ENCODE results near the gene DOCK4. TPM values are rescaled to one million over a fixed set of nuclear protein-coding genes. Genes with fewer than 3 reads are reported as not detected.

DOCK4 gene
- total and polyA plus RNA-seq, 10 of the 15 experiments (the other 5 are each of a cell fraction or from before 2014, with no cell fraction given) = 0.03 to 0.73 (median 0.38) TPM

GRCh38 chr7:111929264-111929663 lies 276.9 kb downstream of the DOCK4 start:
- Histone ChIP-seq H3K27ac (ENCODE audit: control insufficient read depth, insufficient read depth) (no peak overlapping the region), H3K4me2 (ENCODE audit: control insufficient read depth, insufficient read depth) (no peak overlapping the region), H3K79me2 (ENCODE audit: control insufficient read depth, insufficient read depth, low read length) (no peaks in the 10 kb centered on the region), H3K27me3 (replicated peaks in 1 of 2; ENCODE audit: control insufficient read depth in 2 of 2, insufficient read depth in 2 of 2, low read length in 1 of 2) (no peaks in the 10 kb centered on the region), H3K4me1 (ENCODE audit: control insufficient read depth, insufficient read depth, low read length) (no peaks in the 10 kb centered on the region), H4K20me1 (ENCODE audit: control insufficient read depth, insufficient read depth) (no peaks in the 10 kb centered on the region), H3K4me3 (no peak overlapping the region), H2AFZ (ENCODE audit: control insufficient read depth, low read depth, low read length) (no peak overlapping the region), H3K36me3 (ENCODE audit: control insufficient read depth in 2 of 2, insufficient read depth in 2 of 2, low read length in 1 of 2) (no peaks in the 10 kb centered on the region), H3K9ac (ENCODE audit: control insufficient read depth, insufficient read depth, low read length) (no peak overlapping the region), H3K9me3 (replicated peaks; ENCODE audit: control insufficient read depth, insufficient read depth, low read length) (no peaks in the 10 kb centered on the region)
- SMC1A ChIA-PET (ENCODE audit: uncharacterized antibody, unreplicated experiment) = no interaction called here
- FAIRE-seq (no peak), DNase-seq (ENCODE audit: low read depth, low spot score) (no peak), ATAC-seq (no peak)
- POLR2A ChIA-PET = no interaction called here
- no TSS peak for BruUV-seq (replicated peaks)
- intact Hi-C loops (cut with micrococcal nuclease; ENCODE audit: unreplicated experiment) (no loop called here), in situ Hi-C loops (cut with MboI) (no loop called here)
- CTCF ChIA-PET = no interaction called here
- TF ChIP-seq BRCA1 (IDR thresholded peaks at IDR 0.05; ENCODE audit: low read depth, low read length) (no peak), SIX5 (IDR thresholded peaks at IDR 0.05; ENCODE audit: low read depth, low read length, severe bottlenecking) (no peak), IRF5 (IDR thresholded peaks at IDR 0.05; ENCODE audit: borderline replicate concordance) (no peak), CTCF (IDR thresholded peaks at IDR 0.05 in 2 of 3, conservative IDR thresholded peaks at IDR 0.05 in 1 of 3; ENCODE audit: control insufficient read depth in 2 of 3, extremely low read depth in 1 of 3, insufficient read depth in 1 of 3, low read depth in 3 of 3, low read length in 3 of 3) (peak in 1 of 3 experiments; percentile 15; a peak in 1 of 6 replicates)
- RAD21 ChIA-PET (ENCODE audit: unreplicated experiment) = no interaction called here
